GM03348 (cell line): Measurements from ENCODE around the gene SBF2.

Experiments used
- DNase-seq: peaks from one replicate; pipeline ENCODE4 v3.0.0; 2012; ENCODE audit warnings: low spot score

The SBF2 gene

GRCh38 chr11:9852465-9852864, 441.6 kb downstream of the SBF2 start:
- DNase-seq: no peak

GRCh38 chr11:9851366-9851765, 442.7 kb downstream of the SBF2 start:
- peak; percentile 33 for DNase-seq

- peak; percentile 14 for DNase-seq
Observed at GRCh38 chr11:9850224-9850895, 443.7 kb downstream of the SBF2 start.

- DNase-seq: no peak
Observed at GRCh38 chr11:9849389-9849788, 444.6 kb downstream of the SBF2 start.

GRCh38 chr11:9847636-9848035, 446.4 kb downstream of the SBF2 start:
- DNase-seq: no peak

GRCh38 chr11:9842923-9843322, 451.1 kb downstream of the SBF2 start:
- no peak for DNase-seq

GRCh38 chr11:9840460-9841004, 453.5 kb downstream of the SBF2 start:
- no peak for DNase-seq

- DNase-seq: no peak
Observed at GRCh38 chr11:9839550-9839949, 454.5 kb downstream of the SBF2 start.

GRCh38 chr11:9838961-9839360, 455.1 kb downstream of the SBF2 start:
- DNase-seq: no peak

GRCh38 chr11:9838229-9838628, 455.8 kb downstream of the SBF2 start:
- peak; percentile 71 for DNase-seq

GRCh38 chr11:9834291-9834690, 459.7 kb downstream of the SBF2 start:
- peak; percentile 40 for DNase-seq

- no peak for DNase-seq
Observed at GRCh38 chr11:9831122-9831521, 462.9 kb downstream of the SBF2 start.

- DNase-seq: peak; percentile 20
Observed at GRCh38 chr11:9827708-9828107, 466.3 kb downstream of the SBF2 start.

GRCh38 chr11:9826390-9826789, 467.6 kb downstream of the SBF2 start:
- DNase-seq: no peak

GRCh38 chr11:9825895-9826294, 468.1 kb downstream of the SBF2 start:
- DNase-seq: no peak

GRCh38 chr11:9825315-9825714, 468.7 kb downstream of the SBF2 start:
- peak; percentile 43 for DNase-seq

GRCh38 chr11:9823887-9824385, 470.1 kb downstream of the SBF2 start:
- DNase-seq: no peak

- DNase-seq: no peak
Observed at GRCh38 chr11:9823439-9823838, 470.6 kb downstream of the SBF2 start.

GRCh38 chr11:9821008-9821752, 472.8 kb downstream of the SBF2 start:
- no peak for DNase-seq

- no peak for DNase-seq
Observed at GRCh38 chr11:9820260-9820659, 473.8 kb downstream of the SBF2 start.

- DNase-seq: no peak
Observed at GRCh38 chr11:9817191-9817590, 476.8 kb downstream of the SBF2 start.

GRCh38 chr11:9815486-9816136, 478.4 kb downstream of the SBF2 start:
- peak; percentile 80 for DNase-seq

- DNase-seq: no peak
Observed at GRCh38 chr11:9814108-9814507, 479.9 kb downstream of the SBF2 start.
